Esophagus (tissue), 2 donors: ENCODE data around the gene GNPDA1. TPM values are rescaled to one million over a fixed set of nuclear protein-coding genes. Genes with fewer than 3 reads are reported as not detected.
A peak's percentile ranks its signal among the peaks of the same experiment; 100 is the strongest.

Source experiments
- H3K27ac ChIP-seq, 2 donors: one replicate each; pipeline ENCODE4 v1.5.1; 2013; ENCODE audit warnings: low read depth in 2 of 2, mild to moderate bottlenecking in 2 of 2, inconsistent platforms in 1 of 2, low read length in 1 of 2, moderate library complexity in 1 of 2
- H3K27me3 ChIP-seq, 2 donors: one replicate each; pipeline ENCODE4 v1.6.1; 2013; ENCODE audit warnings: low read length in 2 of 2, control low read depth in 1 of 2, mild to moderate bottlenecking in 1 of 2; ENCODE audit not compliant: insufficient read depth in 2 of 2, control insufficient read depth in 1 of 2
- H3K36me3 ChIP-seq, 2 donors: one replicate each; pipeline ENCODE4 v1.6.1; 2013; ENCODE audit warnings: low read length in 1 of 2; ENCODE audit not compliant: control insufficient read depth in 2 of 2, insufficient read depth in 2 of 2
- H3K4me1 ChIP-seq, 2 donors: one replicate each; pipeline ENCODE4 v1.6.1; 2013; ENCODE audit warnings: low read length in 1 of 2; ENCODE audit not compliant: control insufficient read depth in 2 of 2, insufficient read depth in 2 of 2
- H3K4me3 ChIP-seq, 2 donors: one replicate each; pipeline ENCODE4 v1.5.1; 2013; ENCODE audit warnings: low read length in 2 of 2, mild to moderate bottlenecking in 2 of 2, low read depth in 1 of 2, moderate library complexity in 1 of 2
- H3K9me3 ChIP-seq, 2 donors: one replicate each; pipeline ENCODE4 v1.6.1; 2013; ENCODE audit warnings: mild to moderate bottlenecking in 2 of 2, low read depth in 1 of 2, low read length in 1 of 2, moderate library complexity in 1 of 2; ENCODE audit not compliant: control insufficient read depth in 2 of 2, insufficient read depth in 1 of 2
- WGBS, 2 donors: extraction: QIAGEN DNeasy Blood & Tissue Kit; methylation state at CpG; one replicate each; pipeline ENCODE4 v1.1.7; 2013; 5-methylcytosine and 5-hydroxymethylcytosine counted together
- polyA plus RNA-seq, 2 donors: library from polyadenylated mRNA; stranded (reverse); fragments of 200-250 nt; gene quantifications; one replicate each; pipeline ENCODE4 v1.2.3, GENCODE V29; 2013
- donor health status: healthy with polysubstance abuse.
- donor health status: Bipolar disorder and iron deficiency.

The GNPDA1 gene
- polyA plus RNA-seq, 2 donors, result 6.2 to 8.5 TPM

GRCh38 chr5:141960449-141961323 lies 52.1 kb downstream of the GNPDA1 start:
- Histone ChIP-seq H3K27ac (no peak overlapping the region), H3K4me1 (peaks cover 0 to 3% of the 10 kb centered on the region in 2 donors), H3K27me3 (no peaks in the 10 kb centered on the region), H3K9me3 (no peaks in the 10 kb centered on the region), H3K4me3 (no peak overlapping the region), H3K36me3 (no peaks in the 10 kb centered on the region)
- 29 to 31% methylated on average over 14 of the region's 14 CpGs for WGBS, 2 donors

GRCh38 chr5:141960018-141960417 lies 52.8 kb downstream of the GNPDA1 start:
- Histone ChIP-seq H3K9me3 (no peaks in the 10 kb centered on the region), H3K4me3 (no peak overlapping the region), H3K27ac (no peak overlapping the region), H3K36me3 (no peaks in the 10 kb centered on the region), H3K4me1 (peaks cover 0 to 3% of the 10 kb centered on the region in 2 donors), H3K27me3 (no peaks in the 10 kb centered on the region)
- 61 to 68% methylated on average over 10 of the region's 10 CpGs for WGBS, 2 donors

GRCh38 chr5:141958546-141959172 lies 54.2 kb downstream of the GNPDA1 start:
- 49 to 53% methylated on average over 8 of the region's 8 CpGs for WGBS, 2 donors
- H3K36me3 ChIP-seq, result no peaks in the 10 kb centered on the region
- no peak overlapping the region for H3K4me3 ChIP-seq
- peaks cover 0 to 3% of the 10 kb centered on the region in 2 donors for H3K4me1 ChIP-seq
- peak overlapping the region in 1 of 2 donors; percentile 4 for H3K27ac ChIP-seq
- H3K9me3 ChIP-seq, result no peaks in the 10 kb centered on the region
- H3K27me3 ChIP-seq, result no peaks in the 10 kb centered on the region

- H3K27ac ChIP-seq, result peak within 1 kb of the TSS; percentile 4 to 11
- peaks cover 0 to 3% of the 10 kb centered on the region in 2 donors for H3K4me1 ChIP-seq
- H3K9me3 ChIP-seq, result no peaks in the 10 kb centered on the region
- WGBS, 2 donors, result 40 to 45% methylated on average over 5 to 7 of the region's 7 CpGs
- H3K4me3 ChIP-seq, result no peak within 1 kb of the TSS
- no peaks in the 10 kb centered on the region for H3K36me3 ChIP-seq
- no peaks in the 10 kb centered on the region for H3K27me3 ChIP-seq
Observed at GRCh38 chr5:141958113-141958512, 54.7 kb downstream of the GNPDA1 start, which contains the start of gene PCDH12. PCDH12 (minus strand) TSS chr5:141958202; CDS start chr5:141957851, 351 bp downstream.

- Histone ChIP-seq H3K27ac (peak overlapping the region in 1 of 2 donors; percentile 11), H3K9me3 (no peaks in the 10 kb centered on the region), H3K36me3 (no peaks in the 10 kb centered on the region), H3K27me3 (no peaks in the 10 kb centered on the region), H3K4me1 (peaks cover 3 to 4% of the 10 kb centered on the region in 2 donors), H3K4me3 (no peak overlapping the region)
- WGBS, 2 donors, result 54 to 56% methylated on average over 16 of the region's 16 CpGs
Observed at GRCh38 chr5:141957367-141957996, 55.3 kb downstream of the GNPDA1 start.

GRCh38 chr5:141954194-141954593 lies 58.6 kb downstream of the GNPDA1 start:
- Histone ChIP-seq H3K9me3 (no peaks in the 10 kb centered on the region), H3K27me3 (no peaks in the 10 kb centered on the region), H3K4me3 (no peak overlapping the region), H3K27ac (no peak overlapping the region), H3K4me1 (peaks cover 3 to 4% of the 10 kb centered on the region in 2 donors), H3K36me3 (peaks cover 0 to 3% of the 10 kb centered on the region in 2 donors)
- 94 to 95% methylated on average over 2 of the region's 2 CpGs for WGBS, 2 donors

- Histone ChIP-seq H3K36me3 (peaks cover 0 to 3% of the 10 kb centered on the region in 2 donors), H3K4me1 (peaks cover 0 to 4% of the 10 kb centered on the region in 2 donors), H3K9me3 (no peaks in the 10 kb centered on the region), H3K4me3 (no peak overlapping the region), H3K27ac (no peak overlapping the region), H3K27me3 (no peaks in the 10 kb centered on the region)
- 73 to 79% methylated on average over 2 of the region's 2 CpGs for WGBS, 2 donors
Observed at GRCh38 chr5:141952020-141952419, 60.8 kb downstream of the GNPDA1 start.

- no peak overlapping the region for H3K27ac ChIP-seq
- H3K4me1 ChIP-seq, result peaks cover 0 to 4% of the 10 kb centered on the region in 2 donors
- H3K4me3 ChIP-seq, result no peak overlapping the region
- H3K9me3 ChIP-seq, result no peaks in the 10 kb centered on the region
- peaks cover 0 to 3% of the 10 kb centered on the region in 2 donors for H3K36me3 ChIP-seq
- H3K27me3 ChIP-seq, result no peaks in the 10 kb centered on the region
- 58% methylated on average over 9 of the region's 9 CpGs for WGBS, 2 donors
Observed at GRCh38 chr5:141951332-141951781, 61.5 kb downstream of the GNPDA1 start.
